MCF 10A (cell line): ENCODE data around the gene PPM1H. TPM values are rescaled to one million over a fixed set of nuclear protein-coding genes. Genes with fewer than 3 reads are reported as not detected.

ENCODE experiments used
- BruUV-seq: library from RNA; stranded (reverse); fragments of 400-500 nt; replicated peaks from 2 replicates; lab custom pipeline; 2021; lab: Mats Ljungman, UMichigan
- CTCF ChIA-PET: fragments of 300-600 bp; sonication (Branson Sonifier 250); formaldehyde crosslinking; extraction: SDS; loops from one replicate; lab custom pipeline; 2021; ENCODE audit warnings: antibody characterized with exemption, inconsistent platforms; lab: Yijun Ruan, JAX
- POLR2A ChIA-PET: fragments of 300-600, 350-650 bp; sonication (Branson Sonifier 250); formaldehyde crosslinking; extraction: SDS; loops from one replicate; lab custom pipeline; 2020; ENCODE audit warnings: antibody characterized with exemption, inconsistent platforms; lab: Yijun Ruan, JAX
- DNase-seq: peaks from one replicate; pipeline ENCODE4 v3.0.0-alpha.2; 2018; ENCODE audit not compliant: unreplicated experiment
- H3K27ac Mint-ChIP-seq: one replicate; pipeline ENCODE4 v1.8.0; 2022; ENCODE audit warnings: mild to moderate bottlenecking, low read depth, mixed read lengths; ENCODE audit not compliant: unreplicated experiment
- H3K27me3 Mint-ChIP-seq: one replicate; pipeline ENCODE4 v1.8.0; 2022; ENCODE audit warnings: mixed read lengths; ENCODE audit not compliant: insufficient read depth, unreplicated experiment
- H3K36me3 Mint-ChIP-seq: one replicate; pipeline ENCODE4 v1.8.0; 2022; ENCODE audit warnings: mild to moderate bottlenecking, moderate library complexity, mixed read lengths; ENCODE audit not compliant: insufficient read depth, unreplicated experiment
- H3K4me1 Mint-ChIP-seq: one replicate; pipeline ENCODE4 v1.8.0; 2022; ENCODE audit warnings: mixed read lengths; ENCODE audit not compliant: insufficient read depth, unreplicated experiment
- H3K4me3 Mint-ChIP-seq: one replicate; pipeline ENCODE4 v1.8.0; 2022; ENCODE audit warnings: mild to moderate bottlenecking, moderate library complexity, mixed read lengths; ENCODE audit not compliant: unreplicated experiment
- H3K9me3 Mint-ChIP-seq: one replicate; pipeline ENCODE4 v1.8.0; 2022; ENCODE audit warnings: mixed read lengths; ENCODE audit not compliant: unreplicated experiment
- intact Hi-C: fragments of 100-400 bp; cut with micrococcal nuclease; formaldehyde crosslinking; loops from 2 replicates; pipeline ENCODE4 v1.14.1; 2022
- total RNA-seq: library from RNA; stranded (reverse); gene quantifications from 2 replicates; pipeline ENCODE4 v1.2.3, GENCODE V29; 2022
- TF ChIP-seq, protein P1 (sequence below): fragments of 200-600 bp; IDR thresholded peaks from one replicate; pipeline ENCODE4 v1.8.0; 2022; ENCODE audit warnings: antibody characterized with exemption, mild to moderate bottlenecking; ENCODE audit not compliant: unreplicated experiment

The PPM1H gene
- total RNA-seq, 1 experiment from 2014 or later, result 0.49 TPM

DNA sequence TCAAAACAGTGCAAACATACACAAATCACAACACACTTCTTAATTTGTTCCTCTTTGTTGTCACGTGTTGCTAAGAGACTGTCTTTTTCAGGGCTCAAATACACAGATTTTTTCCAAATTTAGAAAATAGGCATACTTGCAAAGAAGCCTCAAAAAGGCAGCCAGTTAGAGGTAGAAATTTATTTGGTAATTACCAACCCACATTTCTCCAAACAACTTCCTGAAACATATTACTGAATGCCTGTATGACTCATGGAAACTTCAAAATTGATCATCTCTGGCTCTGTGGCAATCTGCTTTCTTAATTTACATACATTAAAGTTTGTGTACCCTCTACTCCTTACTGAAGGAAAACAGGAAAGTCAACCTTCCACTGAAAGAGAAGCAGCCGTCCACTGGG is 36.4 kb downstream of the PPM1H start:
- Mint-ChIP-seq H3K4me1 (peaks cover 6% of the 10 kb centered on the region), H3K27ac (no peak overlapping the region), H3K27me3 (no peaks in the 10 kb centered on the region), H3K36me3 (no peaks in the 10 kb centered on the region), H3K9me3 (no peaks in the 10 kb centered on the region), H3K4me3 (no peak overlapping the region)
- CTCF ChIA-PET, result no interaction called here
- DNase-seq, result peak; percentile 6
- intact Hi-C loops, result no loop called here
- TF ChIP-seq, protein P1, sequence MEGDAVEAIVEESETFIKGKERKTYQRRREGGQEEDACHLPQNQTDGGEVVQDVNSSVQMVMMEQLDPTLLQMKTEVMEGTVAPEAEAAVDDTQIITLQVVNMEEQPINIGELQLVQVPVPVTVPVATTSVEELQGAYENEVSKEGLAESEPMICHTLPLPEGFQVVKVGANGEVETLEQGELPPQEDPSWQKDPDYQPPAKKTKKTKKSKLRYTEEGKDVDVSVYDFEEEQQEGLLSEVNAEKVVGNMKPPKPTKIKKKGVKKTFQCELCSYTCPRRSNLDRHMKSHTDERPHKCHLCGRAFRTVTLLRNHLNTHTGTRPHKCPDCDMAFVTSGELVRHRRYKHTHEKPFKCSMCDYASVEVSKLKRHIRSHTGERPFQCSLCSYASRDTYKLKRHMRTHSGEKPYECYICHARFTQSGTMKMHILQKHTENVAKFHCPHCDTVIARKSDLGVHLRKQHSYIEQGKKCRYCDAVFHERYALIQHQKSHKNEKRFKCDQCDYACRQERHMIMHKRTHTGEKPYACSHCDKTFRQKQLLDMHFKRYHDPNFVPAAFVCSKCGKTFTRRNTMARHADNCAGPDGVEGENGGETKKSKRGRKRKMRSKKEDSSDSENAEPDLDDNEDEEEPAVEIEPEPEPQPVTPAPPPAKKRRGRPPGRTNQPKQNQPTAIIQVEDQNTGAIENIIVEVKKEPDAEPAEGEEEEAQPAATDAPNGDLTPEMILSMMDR, result no peak
- POLR2A ChIA-PET, result no interaction called here
- BruUV-seq, result no TSS peak

GRCh38 chr12:62895351-62895877 is 39.5 kb downstream of the PPM1H start:
- no peak overlapping the region for H3K4me3 Mint-ChIP-seq
- no peak for DNase-seq
- H3K27ac Mint-ChIP-seq, result no peak overlapping the region
- intact Hi-C loops, result no loop called here
- POLR2A ChIA-PET, result no interaction called here
- BruUV-seq, result no TSS peak
- CTCF ChIA-PET, result no interaction called here
- no peaks in the 10 kb centered on the region for H3K36me3 Mint-ChIP-seq
- no peaks in the 10 kb centered on the region for H3K27me3 Mint-ChIP-seq
- TF ChIP-seq, protein P1, result no peak
- peaks cover 6% of the 10 kb centered on the region for H3K4me1 Mint-ChIP-seq
- no peaks in the 10 kb centered on the region for H3K9me3 Mint-ChIP-seq

DNA sequence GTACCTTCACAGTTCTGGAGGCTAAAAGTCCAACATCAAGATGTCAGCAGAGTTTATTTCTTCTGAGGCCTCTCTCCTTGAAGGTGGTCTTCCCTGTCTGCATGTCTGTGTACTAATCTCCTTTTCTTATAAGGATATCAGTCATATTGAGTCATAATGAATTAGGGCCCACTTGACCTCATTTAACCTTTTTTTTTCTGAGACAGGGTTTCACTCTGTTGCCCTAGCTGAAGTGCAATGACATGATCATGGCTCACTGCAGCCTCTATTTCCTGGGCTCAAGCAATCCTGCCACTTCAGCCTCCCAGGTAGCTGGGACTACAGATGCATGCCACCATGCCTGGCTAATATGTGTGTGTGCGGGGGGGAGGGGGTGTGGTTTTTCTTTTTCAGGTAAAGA is 41.7 kb downstream of the PPM1H start:
- no peak for DNase-seq
- TF ChIP-seq, protein P1, result no peak
- Mint-ChIP-seq H3K4me3 (no peak overlapping the region), H3K4me1 (peaks cover under 1% of the 10 kb centered on the region), H3K27me3 (no peaks in the 10 kb centered on the region), H3K27ac (no peak overlapping the region), H3K36me3 (no peaks in the 10 kb centered on the region), H3K9me3 (no peaks in the 10 kb centered on the region)
- no TSS peak for BruUV-seq
- ChIA-PET CTCF (interaction anchor here (0.6 to 1.1 kb wide), 4 partner anchors 10 to 310 kb away, joined by 3 to 4 read pairs (median 4); no protein-coding TSS in a partner anchor), POLR2A (interaction anchor here (1.1 kb wide), 1 partner anchor 43 kb away, joined by 3 read pairs; no protein-coding TSS in a partner anchor)
- intact Hi-C loops, result no loop called here

GRCh38 chr12:62891805-62892549 is 43.0 kb downstream of the PPM1H start:
- intact Hi-C loops, result no loop called here
- H3K36me3 Mint-ChIP-seq, result no peaks in the 10 kb centered on the region

More at GRCh38 chr12:62891805-62892549, 43.0 kb downstream of the PPM1H start:
- Mint-ChIP-seq H3K4me3 (no peak overlapping the region), H3K27ac (no peak overlapping the region), H3K27me3 (no peaks in the 10 kb centered on the region), H3K4me1 (no peaks in the 10 kb centered on the region), H3K9me3 (no peaks in the 10 kb centered on the region)
- CTCF ChIA-PET, result interaction anchor here (0.6 to 1.2 kb wide), 2 partner anchors 9 to 183 kb away, joined by 4 read pairs; no protein-coding TSS in a partner anchor
- no TSS peak for BruUV-seq
- DNase-seq, result no peak
- POLR2A ChIA-PET, result interaction anchor here (0.9 kb wide), 1 partner anchor 43 kb away, joined by 3 read pairs; no protein-coding TSS in a partner anchor
- TF ChIP-seq, protein P1, result no peak
